ENCODE data around the gene ZNF423. TPM values are rescaled to one million over a fixed set of nuclear protein-coding genes. Genes with fewer than 3 reads are reported as not detected.

The ZNF423 gene
- total RNA-seq, 1 donor from 2014 or later: 4.7 TPM

DNA sequence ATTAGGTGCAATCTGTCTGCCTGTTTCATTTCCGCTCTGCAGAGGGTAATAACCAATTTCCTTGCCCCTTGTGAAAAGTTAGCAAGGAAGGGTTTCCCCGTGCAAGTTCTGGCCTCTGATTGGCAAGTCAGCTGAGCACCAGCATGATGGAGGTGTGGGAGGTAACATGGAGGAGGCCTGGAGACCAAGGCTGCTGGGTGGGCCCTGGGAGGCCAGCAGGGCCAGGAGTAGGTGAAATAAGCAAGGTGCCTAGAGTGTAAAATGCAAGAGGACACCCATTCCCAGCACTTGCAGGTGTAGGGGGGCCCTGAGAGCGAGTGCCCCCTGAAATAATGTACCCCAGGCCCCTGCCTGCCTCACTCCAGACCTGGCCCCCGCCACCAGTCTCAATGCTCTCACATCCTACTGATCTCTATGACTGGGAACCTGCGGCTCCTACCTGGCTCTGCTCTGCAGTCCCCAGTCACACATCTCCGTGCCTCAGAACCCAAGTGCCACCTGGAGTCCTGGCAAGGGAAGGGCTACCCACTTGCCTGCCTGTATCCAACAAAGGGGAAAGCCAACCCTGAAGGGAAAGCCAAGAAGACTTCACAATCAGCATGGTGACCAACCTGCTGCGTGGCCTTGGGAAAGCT is 366.1 kb downstream of the ZNF423 start:
- DNase-seq: no peak

DNA sequence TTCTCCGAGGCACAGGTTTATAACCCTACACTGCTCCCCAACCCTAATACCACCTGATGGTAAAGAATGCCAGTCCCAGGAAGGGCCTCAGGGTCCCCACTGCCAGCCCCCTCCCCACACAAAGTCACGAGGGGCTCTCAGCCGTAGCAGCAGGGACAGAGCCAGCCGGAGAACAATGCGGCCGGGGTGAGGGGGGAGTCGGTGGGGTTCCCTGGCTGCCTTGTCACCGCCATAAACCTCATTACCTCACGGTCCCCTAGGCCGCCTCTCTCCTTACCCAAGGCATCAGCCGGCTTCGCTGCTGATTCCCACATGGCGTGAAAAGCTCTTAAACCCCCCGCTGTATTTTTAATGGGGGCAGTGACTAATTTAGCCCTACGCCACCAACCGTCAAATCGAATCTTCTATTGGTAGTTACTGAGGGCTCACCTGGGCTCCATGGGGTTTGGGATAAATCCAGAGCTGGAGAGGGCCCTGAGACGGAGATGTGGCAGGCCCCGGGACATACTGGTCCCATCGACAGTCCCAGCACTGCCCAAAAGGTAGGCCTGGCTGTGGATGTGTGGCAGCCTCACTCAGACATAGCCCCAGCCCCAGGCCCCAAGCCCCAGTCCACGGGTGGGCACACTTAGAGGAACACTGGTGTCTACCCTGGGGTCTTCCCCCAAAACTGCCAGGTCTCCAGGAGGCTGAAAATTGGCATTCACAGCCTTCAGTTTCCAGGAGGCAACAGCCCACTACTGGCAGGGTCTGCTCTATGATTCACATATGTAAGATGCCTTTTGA is 367.0 kb downstream of the ZNF423 start:
- DNase-seq: no peak

GRCh38 chr16:49488336-49488735 is 367.6 kb downstream of the ZNF423 start:
- no peak for DNase-seq

- no peak for DNase-seq
Measured at GRCh38 chr16:49487746-49488145, 368.2 kb downstream of the ZNF423 start.

DNA sequence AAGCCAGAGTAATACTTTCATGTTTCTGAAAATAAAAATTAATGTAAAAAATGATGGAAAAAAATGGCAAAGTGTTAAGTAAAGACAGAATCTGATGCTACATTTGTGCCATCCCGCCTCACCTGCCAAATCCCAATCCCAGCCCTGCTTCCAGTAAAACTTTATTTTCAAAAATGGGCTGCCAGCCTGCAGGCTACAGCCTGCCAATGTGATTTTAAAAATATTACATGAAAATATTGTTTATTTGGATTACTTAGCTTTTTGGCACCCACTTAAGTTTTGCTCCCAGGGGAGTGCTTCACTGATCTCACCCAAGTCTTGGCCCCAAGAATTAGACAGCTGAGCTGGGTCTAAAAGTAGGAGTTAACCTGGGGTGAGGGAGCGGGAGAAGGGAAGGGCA is 369.5 kb downstream of the ZNF423 start:
- no peak for DNase-seq

DNA sequence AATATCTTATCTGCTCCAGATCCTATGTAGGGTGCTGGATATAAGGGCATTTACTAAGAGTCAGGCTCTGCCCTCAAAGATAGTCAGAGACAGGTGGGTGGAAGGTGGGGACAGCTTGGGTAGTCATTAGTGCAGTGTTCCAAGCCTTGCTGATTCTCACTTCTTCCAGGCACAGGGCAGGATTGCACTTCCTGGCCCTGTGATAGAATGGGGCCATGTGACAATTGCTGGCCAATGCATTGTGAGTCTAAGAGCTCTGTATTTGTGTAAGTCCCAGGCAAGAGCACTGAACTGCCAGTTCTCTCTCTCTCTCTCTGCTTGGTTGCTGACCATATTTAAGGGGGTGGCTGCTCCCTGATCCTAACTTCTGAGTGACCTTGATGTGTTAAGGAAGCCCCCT is 370.2 kb downstream of the ZNF423 start:
- DNase-seq: no peak

DNA sequence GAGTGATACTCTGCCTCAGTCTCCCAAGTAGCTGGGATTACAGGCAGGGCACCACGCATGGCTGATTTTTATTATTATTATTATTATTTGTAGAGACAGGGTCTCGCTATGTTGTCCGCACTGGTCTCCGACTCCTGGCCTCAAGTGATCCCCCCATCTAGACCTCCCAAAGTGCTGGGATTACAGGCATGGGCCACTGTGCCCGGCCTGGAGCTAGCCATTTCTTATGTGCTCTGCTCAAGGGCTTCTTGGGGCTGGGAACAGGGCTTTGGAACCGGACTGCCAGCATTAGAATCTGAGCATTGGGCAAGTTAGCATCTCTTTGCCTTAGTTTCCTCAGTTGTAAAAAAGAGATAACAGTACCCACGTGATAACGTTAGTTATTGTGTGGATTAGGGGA is 371.0 kb downstream of the ZNF423 start:
- no peak for DNase-seq

DNA sequence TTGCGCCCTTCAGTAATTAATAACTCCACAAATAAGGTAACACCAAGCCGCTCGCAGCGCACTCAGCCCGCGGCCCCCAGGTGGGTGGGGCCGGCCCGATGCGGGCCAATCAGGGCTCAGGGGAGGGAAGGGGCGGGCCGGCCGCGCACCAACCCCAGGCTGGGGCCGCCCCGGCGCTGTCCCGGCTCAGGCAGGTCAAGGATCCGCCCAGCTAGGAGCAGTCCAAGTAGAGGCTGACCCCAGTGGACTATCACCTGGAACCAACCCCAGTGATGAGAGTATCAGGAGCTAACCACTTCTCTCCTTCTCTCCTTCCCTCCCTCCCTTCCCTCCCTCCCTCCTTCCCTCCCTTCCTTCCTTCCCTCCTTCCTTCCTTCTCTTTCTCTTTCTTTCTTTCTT is 371.5 kb downstream of the ZNF423 start:
- DNase-seq: no peak

- DNase-seq: no peak
Measured at GRCh38 chr16:49483651-49484450, 372.1 kb downstream of the ZNF423 start.

GRCh38 chr16:49483251-49483650 is 372.7 kb downstream of the ZNF423 start:
- DNase-seq: no peak

DNA sequence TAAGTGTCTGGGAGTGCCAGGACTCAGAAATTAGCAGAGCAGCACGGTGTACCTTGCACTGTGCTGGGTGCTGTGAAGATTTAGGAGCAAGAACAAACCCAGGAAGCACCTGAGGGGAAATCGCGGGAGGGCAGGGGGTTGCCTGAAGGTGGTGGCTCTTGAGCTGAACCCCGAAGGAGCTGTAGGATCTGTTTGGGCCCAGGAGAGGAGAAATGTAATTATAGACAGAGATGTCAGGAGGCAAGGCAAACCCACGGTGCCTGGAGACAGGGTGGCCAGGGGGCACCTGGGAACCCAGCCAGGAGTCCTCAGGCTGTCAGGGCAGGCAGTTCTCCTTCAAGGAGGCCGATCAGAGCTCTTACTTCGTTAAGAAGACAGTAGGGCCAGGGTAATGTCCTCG is 373.2 kb downstream of the ZNF423 start:
- no peak for DNase-seq

GRCh38 chr16:49478616-49479015 is 377.3 kb downstream of the ZNF423 start:
- no peak for DNase-seq

- DNase-seq: no peak
Measured at GRCh38 chr16:49478107-49478506, 377.8 kb downstream of the ZNF423 start.

- DNase-seq: no peak
Measured at GRCh38 chr16:49477250-49477895, 378.5 kb downstream of the ZNF423 start.

GRCh38 chr16:49474741-49475140 is 381.2 kb downstream of the ZNF423 start:
- no peak for DNase-seq

DNA sequence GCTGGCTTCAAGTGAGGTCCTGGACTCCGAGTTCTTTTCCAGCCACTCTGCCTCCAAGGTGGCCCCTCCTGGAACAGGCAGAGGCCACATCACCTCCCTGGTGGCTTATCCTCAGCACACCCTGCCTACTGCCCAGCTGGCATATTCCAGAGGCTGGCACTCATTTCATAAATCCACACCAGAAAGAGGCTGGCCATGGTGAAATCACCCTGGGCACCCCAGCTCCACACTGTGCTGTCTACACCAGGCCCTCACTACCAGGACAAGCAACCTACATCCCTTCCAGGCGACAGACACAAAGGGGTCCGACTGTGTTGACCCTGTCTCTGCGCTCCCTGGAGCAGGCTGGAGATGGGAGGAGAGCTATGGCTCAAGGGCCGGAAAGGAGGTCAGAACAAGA is 382.1 kb downstream of the ZNF423 start:
- no peak for DNase-seq

DNA sequence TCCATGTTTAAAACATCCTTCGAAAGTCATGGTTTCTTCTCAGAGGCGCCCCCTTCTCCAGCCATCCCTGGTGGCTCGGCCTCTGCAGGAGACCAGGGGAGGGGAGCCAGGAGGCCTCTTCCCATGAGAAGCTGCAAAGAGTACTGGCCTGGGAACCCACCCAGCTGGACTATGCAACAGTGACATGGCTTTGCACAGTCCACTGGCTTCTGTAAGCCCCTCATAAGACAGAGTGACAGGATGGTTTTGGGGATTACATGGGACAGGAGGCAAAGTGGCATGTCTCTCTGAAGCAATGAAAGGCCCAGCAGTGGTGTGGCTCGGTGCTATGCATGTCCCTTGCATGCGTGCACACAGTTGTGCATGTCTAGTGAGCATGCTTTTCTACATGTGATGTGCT is 382.8 kb downstream of the ZNF423 start:
- no peak for DNase-seq

- no peak for DNase-seq
Measured at GRCh38 chr16:49472598-49472997, 383.3 kb downstream of the ZNF423 start.

- DNase-seq: no peak
Measured at GRCh38 chr16:49471038-49471727, 384.7 kb downstream of the ZNF423 start.

DNA sequence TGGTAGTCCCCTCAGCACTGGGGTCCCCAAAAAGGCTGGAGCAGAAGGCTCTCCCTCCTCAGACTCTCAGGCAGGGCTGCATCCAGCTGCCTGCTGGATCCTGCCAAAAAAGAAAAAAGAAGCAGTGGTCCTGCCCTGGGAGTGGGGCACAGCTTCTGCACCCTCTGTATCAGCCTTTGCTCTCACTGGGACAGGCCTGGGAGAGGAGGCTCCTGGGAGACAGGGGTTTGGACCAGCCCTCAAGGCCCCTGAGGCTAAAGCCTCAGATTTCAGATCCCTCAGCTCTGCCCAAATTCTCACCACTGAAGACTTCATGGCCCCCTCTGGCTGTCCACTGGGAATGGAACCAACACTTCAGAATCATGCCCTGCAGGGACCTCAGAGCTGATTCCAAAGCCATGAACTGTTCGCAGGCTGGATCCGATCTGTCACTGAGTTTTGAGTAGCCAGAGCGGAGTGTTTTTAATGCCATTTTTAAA is 385.4 kb downstream of the ZNF423 start:
- no peak for DNase-seq

- DNase-seq: no peak
Measured at GRCh38 chr16:49469930-49470451, 385.9 kb downstream of the ZNF423 start.

GRCh38 chr16:49469311-49469670 is 386.6 kb downstream of the ZNF423 start:
- no peak for DNase-seq

All from occipital lobe (tissue), 2 donors.